GM12878 (cell line): ENCODE data around the gene TUFM.

Source experiments
- CHD4 ChIP-seq: fragments of 200-600 bp; sonication (generic); IDR thresholded peaks from 2 replicates; pipeline ENCODE4 v1.6.1; 2016; ENCODE audit warnings: mild to moderate bottlenecking
- CTCF ChIP-seq, 3 experiments: IDR thresholded peaks in 2 of 3; conservative IDR thresholded peaks in 1 of 3; 2 replicates each; pipeline ENCODE4 v1.5.1; 2011; ENCODE audit warnings: low read depth in 3 of 3, low read length in 3 of 3, mild to moderate bottlenecking in 3 of 3, control low read depth in 2 of 3, moderate library complexity in 2 of 3, inconsistent platforms in 1 of 3, mixed read lengths in 1 of 3; ENCODE audit not compliant: control insufficient read depth in 2 of 3, insufficient read depth in 1 of 3; ENCODE audit errors: extremely low read depth in 1 of 3
- DPF2 ChIP-seq: fragments of 450-650 bp; IDR thresholded peaks from 2 replicates; pipeline ENCODE4 v1.6.1; 2017; ENCODE audit warnings: mild to moderate bottlenecking
- FOXM1 ChIP-seq: IDR thresholded peaks from 2 replicates; pipeline ENCODE4 v1.6.1; 2012; ENCODE audit warnings: low read depth, mild to moderate bottlenecking, inconsistent platforms, low read length, moderate library complexity
- MYC ChIP-seq: IDR thresholded peaks from 2 replicates; pipeline ENCODE4 v1.6.1; 2011; ENCODE audit warnings: mild to moderate bottlenecking, low read length, moderate library complexity, inconsistent platforms; ENCODE audit not compliant: insufficient read depth, insufficient replicate concordance, insufficient read length, severe bottlenecking
- POLR2A ChIP-seq: IDR thresholded peaks from 2 replicates; pipeline ENCODE4 v1.6.1; 2011; ENCODE audit warnings: low read depth, mild to moderate bottlenecking, low read length
- SIN3A ChIP-seq: IDR thresholded peaks from 2 replicates; pipeline ENCODE4 v1.6.1; 2012; ENCODE audit warnings: low read depth, low read length, improper control_type of control experiment
- SP1 ChIP-seq: IDR thresholded peaks from one replicate; pipeline ENCODE4 v1.6.1; 2011; ENCODE audit warnings: low read depth, low read length
- USF2 ChIP-seq: IDR thresholded peaks from 2 replicates; pipeline ENCODE4 v1.6.1; 2011; ENCODE audit warnings: low read depth, low read length, improper control_type of control experiment, borderline replicate concordance
- ZBED1 ChIP-seq: IDR thresholded peaks from 2 replicates; pipeline ENCODE4 v1.6.1; 2016; ENCODE audit warnings: borderline replicate concordance
- ZNF274 ChIP-seq: IDR thresholded peaks from one replicate; pipeline ENCODE4 v1.8.0; 2011; ENCODE audit not compliant: insufficient read length, insufficient read depth

GRCh38 chr16:28878083-28878926 lies 32.2 kb upstream of the TUFM start, which contains the start of gene ATP2A1:
- TF ChIP-seq CTCF (IDR thresholded peaks at IDR 0.05 in 2 of 3, conservative IDR thresholded peaks at IDR 0.05 in 1 of 3; ENCODE audit: control insufficient read depth in 2 of 3, extremely low read depth in 1 of 3, insufficient read depth in 1 of 3, low read depth in 3 of 3, low read length in 3 of 3) (no peak), DPF2 (no peak), SIN3A (no peak), MYC (no peak), POLR2A (no peak), FOXM1 (no peak), USF2 (no peak), ZBED1 (no peak), ZNF274 (no peak), CHD4 (no peak), SP1 (no peak)
